HFF-Myc (cell line): Measurements from ENCODE around the gene VASH1.
A peak's percentile ranks its signal among the peaks of the same experiment; 100 is the strongest.

ENCODE experiments used
- DNase-seq: peaks from one replicate; pipeline ENCODE4 v3.0.0-alpha.2; 2011; ENCODE audit warnings: low read depth; ENCODE audit errors: extremely low read depth
- H3K4me3 ChIP-seq: replicated peaks from 2 replicates; pipeline ENCODE4 v1.5.1; 2011; ENCODE audit warnings: low read depth, mild to moderate bottlenecking, control low read depth, low read length
- CTCF ChIP-seq: IDR thresholded peaks from 2 replicates; pipeline ENCODE4 v1.5.1; 2012; ENCODE audit warnings: mild to moderate bottlenecking, low read depth, low read length, control low read depth; ENCODE audit errors: missing control alignments

VASH1 gene

DNA sequence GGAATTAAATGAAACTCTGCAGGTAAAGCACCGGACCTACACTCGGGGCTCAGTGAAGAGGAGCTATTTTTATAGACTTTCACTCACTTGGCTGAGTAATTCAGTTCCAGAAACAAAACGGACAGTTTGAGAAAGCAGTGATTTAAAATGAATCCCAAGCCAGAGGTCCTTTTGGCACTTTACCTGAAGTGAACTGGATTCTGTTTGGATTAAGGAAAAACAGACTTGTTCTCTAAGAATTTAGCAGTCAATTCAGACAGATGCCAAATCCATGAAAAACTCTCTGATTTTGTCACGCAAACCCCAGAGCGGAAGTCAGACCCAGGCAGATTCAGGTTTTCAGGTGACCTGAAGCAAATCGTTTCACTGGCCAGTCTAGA is 4.9 kb upstream of the VASH1 start:
- no peak for DNase-seq
- no peak overlapping the region for H3K4me3 ChIP-seq
- no peak for TF ChIP-seq CTCF

- no peak for DNase-seq
- TF ChIP-seq CTCF, result no peak
- no peak overlapping the region for H3K4me3 ChIP-seq
Observed at GRCh38 chr14:76759589-76759988, 1.7 kb upstream of the VASH1 start.

- no peak for TF ChIP-seq CTCF
- peak overlapping the region; percentile 61 for H3K4me3 ChIP-seq
- no peak for DNase-seq
Observed at GRCh38 chr14:76760331-76761135, 735 bp upstream of the VASH1 start.

GRCh38 chr14:76761960-76762410 is 717 bp downstream of the VASH1 start:
- H3K4me3 ChIP-seq, result peak overlapping the region; percentile 61
- no peak for TF ChIP-seq CTCF

GRCh38 chr14:76762411-76763095 is 1.3 kb downstream of the VASH1 start:
- TF ChIP-seq CTCF, result no peak
- no peak for DNase-seq
- H3K4me3 ChIP-seq, result peak overlapping the region; percentile 61

More at GRCh38 chr14:76761960-76762410, 717 bp downstream of the VASH1 start:
- no peak for DNase-seq

DNA sequence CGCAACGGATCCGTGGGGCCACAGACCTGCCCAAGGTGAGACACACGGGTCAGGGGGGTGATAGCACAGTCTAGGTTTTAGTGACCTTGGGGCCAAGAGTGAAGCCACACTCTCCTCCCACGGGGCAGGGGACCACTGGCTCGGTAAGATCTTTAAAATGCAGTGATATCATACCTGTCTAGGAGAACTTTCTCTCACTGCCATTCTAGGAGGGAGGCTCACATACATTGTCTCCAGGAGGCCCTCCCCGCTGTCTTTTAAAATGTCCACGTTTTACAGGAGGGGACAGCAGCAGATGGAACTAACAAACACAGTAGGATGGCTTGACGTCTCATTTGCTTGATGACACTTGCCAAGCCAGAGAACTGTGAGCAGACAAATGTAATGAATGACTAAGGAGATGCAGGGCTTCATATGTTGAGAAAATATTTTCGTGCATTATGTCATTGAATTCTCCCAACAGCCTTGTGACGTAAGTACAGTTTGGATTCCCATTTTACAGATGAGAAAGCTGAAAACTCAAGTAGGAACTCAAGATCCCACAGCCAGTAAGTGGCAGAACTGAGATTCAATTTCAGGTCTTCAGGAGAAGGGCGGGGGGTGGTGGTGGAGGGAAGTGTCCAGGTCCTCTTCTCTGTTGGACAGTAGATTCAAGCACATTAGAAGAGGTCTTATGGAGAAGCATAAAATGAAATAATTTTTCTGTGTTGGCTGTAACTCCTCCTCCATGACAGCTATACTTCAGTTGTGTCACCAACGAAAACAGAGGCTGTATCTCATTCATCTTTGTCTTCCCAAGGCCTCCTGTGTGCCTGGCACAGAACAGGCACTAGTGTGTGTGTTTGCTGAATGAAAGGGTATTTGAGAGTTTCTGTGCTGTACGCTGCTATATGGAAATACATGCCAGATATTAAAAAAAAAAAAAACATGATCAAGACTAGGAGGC is 2.1 kb downstream of the VASH1 start:
- no peak for DNase-seq
- TF ChIP-seq CTCF, result no peak
- no peak overlapping the region for H3K4me3 ChIP-seq
